Left ventricle myocardium inferior (tissue), 1 donor: Measurements from ENCODE around the gene SASS6. TPM values are rescaled to one million over a fixed set of nuclear protein-coding genes. Genes with fewer than 3 reads are reported as not detected.

Experiments
- DNase-seq: peaks from one replicate; pipeline ENCODE4 v3.0.0-alpha.2; 2020
- H3K27ac ChIP-seq: fragments of 200-600 bp; replicated peaks from 2 replicates; pipeline ENCODE4 v1.8.0; 2021
- H3K27me3 ChIP-seq: fragments of 200-600 bp; 2 replicates; pipeline ENCODE4 v1.8.0; 2021; ENCODE audit warnings: low read depth
- H3K36me3 ChIP-seq: fragments of 200-600 bp; 2 replicates; pipeline ENCODE4 v1.8.0; 2021
- H3K4me1 ChIP-seq: fragments of 200-600 bp; 2 replicates; pipeline ENCODE4 v1.8.0; 2021
- H3K4me3 ChIP-seq: fragments of 200-600 bp; 2 replicates; pipeline ENCODE4 v1.8.0; 2021; ENCODE audit warnings: mild to moderate bottlenecking, moderate library complexity
- H3K9me3 ChIP-seq: fragments of 200-600 bp; replicated peaks from 2 replicates; pipeline ENCODE4 v1.8.0; 2021
- intact Hi-C: fragments of 100-400 bp; cut with micrococcal nuclease; formaldehyde crosslinking; loops from one replicate; pipeline ENCODE4 v1.11.0; 2022
- total RNA-seq: library from RNA; stranded (reverse); fragmentation: NEBNext Ultra II Directional; extraction: Animal tissue kit (Norgen Biotek cat#: 25700); gene quantifications from one replicate; pipeline ENCODE4 v1.2.1, GENCODE V29; 2021
- TF ChIP-seq, protein P1 (sequence below): fragments of 200-600 bp; IDR thresholded peaks from 2 replicates; pipeline ENCODE4 v1.8.0; 2021; ENCODE audit warnings: antibody characterized with exemption, mild to moderate bottlenecking, borderline replicate concordance
- donor health status: DM: no; HTN: yes; CAD: no; lungs with severe emphysema.

The SASS6 gene
- total RNA-seq, 1 donor from 2014 or later: 2.1 TPM

DNA sequence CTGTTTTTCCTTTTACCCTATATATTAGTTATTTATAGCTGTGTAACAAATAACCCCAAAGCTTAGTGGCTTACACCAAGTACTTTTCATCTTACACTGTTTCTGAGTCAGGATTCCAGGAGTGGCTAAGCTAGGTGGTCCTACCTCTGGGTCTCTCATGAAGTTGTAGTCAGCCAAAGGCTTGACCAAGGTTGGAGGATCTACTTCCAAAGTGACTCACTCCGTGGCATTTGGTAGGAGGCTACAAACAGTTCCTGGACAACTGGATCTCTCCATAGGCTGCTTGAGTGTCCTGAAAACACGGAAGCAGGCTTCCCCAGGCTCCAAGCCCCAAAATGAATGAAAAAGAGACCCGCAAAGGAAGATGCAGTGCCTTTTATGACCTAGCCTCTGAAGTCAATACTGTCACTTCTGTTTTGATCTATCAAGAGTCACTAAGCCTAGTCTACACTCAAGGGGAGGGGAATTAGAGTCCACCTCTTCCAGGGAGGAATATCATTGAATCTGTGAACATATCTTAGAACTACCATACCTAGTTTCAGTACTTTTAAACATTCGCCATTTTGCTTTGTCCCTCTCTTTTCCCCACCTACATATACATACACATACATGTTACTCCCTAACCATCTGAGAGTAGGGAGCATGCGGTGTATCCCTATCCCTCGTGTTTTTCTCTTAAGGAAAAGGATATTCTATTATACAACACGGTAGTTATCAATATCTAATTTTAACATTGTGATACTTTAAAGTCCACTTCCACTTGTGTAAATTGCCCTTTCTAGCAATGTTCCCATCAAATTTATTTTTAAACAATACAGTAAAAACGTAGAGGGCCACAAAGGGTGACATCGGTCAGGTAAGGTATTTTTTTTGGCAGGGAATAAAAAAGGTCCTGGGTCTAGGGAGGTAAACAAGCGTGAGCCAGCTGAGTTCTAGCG, 95.7 kb downstream of the SASS6 start:
- no peaks in the 10 kb centered on the region for H3K27me3 ChIP-seq
- no peak for DNase-seq
- H3K36me3 ChIP-seq: no peaks in the 10 kb centered on the region
- H3K4me1 ChIP-seq: peaks cover 52% of the 10 kb centered on the region
- H3K9me3 ChIP-seq: no peaks in the 10 kb centered on the region
- TF ChIP-seq, protein P1, sequence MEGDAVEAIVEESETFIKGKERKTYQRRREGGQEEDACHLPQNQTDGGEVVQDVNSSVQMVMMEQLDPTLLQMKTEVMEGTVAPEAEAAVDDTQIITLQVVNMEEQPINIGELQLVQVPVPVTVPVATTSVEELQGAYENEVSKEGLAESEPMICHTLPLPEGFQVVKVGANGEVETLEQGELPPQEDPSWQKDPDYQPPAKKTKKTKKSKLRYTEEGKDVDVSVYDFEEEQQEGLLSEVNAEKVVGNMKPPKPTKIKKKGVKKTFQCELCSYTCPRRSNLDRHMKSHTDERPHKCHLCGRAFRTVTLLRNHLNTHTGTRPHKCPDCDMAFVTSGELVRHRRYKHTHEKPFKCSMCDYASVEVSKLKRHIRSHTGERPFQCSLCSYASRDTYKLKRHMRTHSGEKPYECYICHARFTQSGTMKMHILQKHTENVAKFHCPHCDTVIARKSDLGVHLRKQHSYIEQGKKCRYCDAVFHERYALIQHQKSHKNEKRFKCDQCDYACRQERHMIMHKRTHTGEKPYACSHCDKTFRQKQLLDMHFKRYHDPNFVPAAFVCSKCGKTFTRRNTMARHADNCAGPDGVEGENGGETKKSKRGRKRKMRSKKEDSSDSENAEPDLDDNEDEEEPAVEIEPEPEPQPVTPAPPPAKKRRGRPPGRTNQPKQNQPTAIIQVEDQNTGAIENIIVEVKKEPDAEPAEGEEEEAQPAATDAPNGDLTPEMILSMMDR: no peak
- H3K4me3 ChIP-seq: peak overlapping the region; percentile 97
- H3K27ac ChIP-seq: peak overlapping the region; percentile 97
- intact Hi-C loops: no loop called here

DNA sequence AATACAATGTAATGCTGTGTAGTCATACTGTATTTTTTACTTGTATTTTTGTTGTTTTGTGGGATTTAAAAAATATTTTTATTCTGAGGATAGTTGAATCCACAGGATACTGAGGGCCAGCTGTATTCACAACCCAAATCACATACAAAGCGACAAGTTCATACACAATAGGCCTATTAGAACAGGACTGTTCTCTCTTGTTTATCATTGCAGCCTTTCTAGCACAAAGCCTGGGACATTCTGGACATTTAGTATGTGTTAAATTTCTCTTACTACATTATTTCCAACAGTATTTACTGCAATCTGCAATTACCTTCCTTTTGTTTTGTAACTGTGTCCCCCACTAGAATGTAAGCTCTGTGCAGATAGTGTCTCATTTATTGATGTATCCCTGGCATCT, 97.5 kb downstream of the SASS6 start:
- no peak overlapping the region for H3K4me3 ChIP-seq
- no peaks in the 10 kb centered on the region for H3K27me3 ChIP-seq
- no peak for DNase-seq
- intact Hi-C loops: no loop called here
- H3K36me3 ChIP-seq: no peaks in the 10 kb centered on the region
- TF ChIP-seq, protein P1: no peak
- H3K27ac ChIP-seq: no peak overlapping the region
- H3K9me3 ChIP-seq: no peaks in the 10 kb centered on the region
- peaks cover 34% of the 10 kb centered on the region for H3K4me1 ChIP-seq

DNA sequence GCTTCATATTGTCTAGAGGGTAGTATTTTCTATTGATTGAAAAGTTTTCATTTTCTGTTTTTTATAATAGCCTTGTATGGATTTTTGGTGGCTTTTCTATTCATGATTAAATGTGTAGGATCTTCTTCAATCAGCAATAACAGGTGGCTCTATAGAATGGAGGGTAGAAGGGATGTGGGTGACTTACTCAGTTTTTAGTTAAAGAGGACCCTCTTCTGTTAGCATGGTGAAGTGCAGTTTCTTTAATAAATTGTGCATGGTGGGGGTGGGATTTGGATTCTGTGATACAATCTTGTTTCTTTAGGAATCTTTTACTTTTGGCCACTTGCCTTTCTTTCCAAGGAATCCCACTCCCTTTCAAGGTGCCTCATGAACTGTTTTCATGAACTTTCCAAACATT, 98.3 kb downstream of the SASS6 start:
- Histone ChIP-seq H3K27ac (no peak overlapping the region), H3K9me3 (no peaks in the 10 kb centered on the region), H3K4me1 (peaks cover 27% of the 10 kb centered on the region), H3K4me3 (no peak overlapping the region), H3K36me3 (no peaks in the 10 kb centered on the region), H3K27me3 (no peaks in the 10 kb centered on the region)
- TF ChIP-seq, protein P1: peak; percentile 17
- intact Hi-C loops: no loop called here
- DNase-seq: no peak

Other genes with a start within 250 kb of the SASS6 start
- gene SLC35A3, start 162.9 kb downstream of the SASS6 start, total RNA-seq: 7.7 TPM
- 7.5 TPM for gene TRMT13, start 233 bp upstream of the SASS6 start, total RNA-seq
- gene LRRC39, start 45.3 kb upstream of the SASS6 start, total RNA-seq: 166 TPM
- gene DBT, start 116.9 kb upstream of the SASS6 start, total RNA-seq: 38.8 TPM
- 41.3 TPM for gene RTCA, start 133.3 kb upstream of the SASS6 start, total RNA-seq
- 2.4 TPM for gene CDC14A, start 219.6 kb upstream of the SASS6 start, total RNA-seq